WTC11 (cell line): Measurements from ENCODE around the gene LMTK2. TPM values are rescaled to one million over a fixed set of nuclear protein-coding genes. Genes with fewer than 3 reads are reported as not detected.

Source experiments
- ATAC-seq: fragments of 200-7000 bp; cut with Tn5 transposase; 2 replicates; pipeline ENCODE4 v1.10.0; 2021; ENCODE audit warnings: mild to moderate bottlenecking, moderate library complexity
- CTCF ChIA-PET: fragments of 300-600 bp; sonication (Branson Sonifier 250); formaldehyde crosslinking; loops from one replicate; lab custom pipeline; 2021; ENCODE audit warnings: antibody characterized with exemption; lab: Charles Lee
- POLR2A ChIA-PET: fragments of 350-600 bp; sonication (Branson Sonifier 250); formaldehyde crosslinking; loops from one replicate; lab custom pipeline; 2021; ENCODE audit warnings: antibody characterized with exemption; lab: Charles Lee
- DNase-seq: peaks from one replicate; pipeline ENCODE4 v3.0.0; 2021; ENCODE audit warnings: low spot score
- H3K27ac Mint-ChIP-seq: 2 replicates; pipeline ENCODE4 v1.8.0; 2021; ENCODE audit warnings: mixed read lengths
- H3K27me3 Mint-ChIP-seq: 2 replicates; pipeline ENCODE4 v1.8.0; 2021; ENCODE audit warnings: low read depth, mild to moderate bottlenecking, moderate library complexity, mixed read lengths
- H3K36me3 Mint-ChIP-seq: 2 replicates; pipeline ENCODE4 v1.8.0; 2021; ENCODE audit warnings: mixed read lengths
- H3K4me1 Mint-ChIP-seq: 2 replicates; pipeline ENCODE4 v1.8.0; 2022; ENCODE audit warnings: mixed read lengths
- H3K4me3 Mint-ChIP-seq: 2 replicates; pipeline ENCODE4 v1.8.0; 2021; ENCODE audit warnings: mild to moderate bottlenecking, moderate library complexity, mixed read lengths
- H3K9me3 Mint-ChIP-seq: 2 replicates; pipeline ENCODE4 v1.8.0; 2021; ENCODE audit warnings: mixed read lengths
- ATF6 ChIP-seq: sonication (generic); formaldehyde crosslinking; IDR thresholded peaks from 2 replicates; pipeline ENCODE4 v1.8.1; 2023; ENCODE audit warnings: mild to moderate bottlenecking, missing genetic modification reagents
- E2F5 ChIP-seq: sonication (generic); formaldehyde crosslinking; IDR thresholded peaks from 2 replicates; pipeline ENCODE4 v1.8.1; 2022; ENCODE audit warnings: mild to moderate bottlenecking, moderate library complexity, missing genetic modification reagents
- GTF2I ChIP-seq: fragments of 250-450 bp; sonication (Bioruptor Pico); conservative IDR thresholded peaks from 2 replicates; pipeline ENCODE4 v1.4.0; 2021; ENCODE audit warnings: mild to moderate bottlenecking
- MLX ChIP-seq: sonication (generic); formaldehyde crosslinking; IDR thresholded peaks from 2 replicates; pipeline ENCODE4 v1.8.1; 2023; ENCODE audit warnings: mild to moderate bottlenecking, missing genetic modification reagents, moderate library complexity
- NFE2L1 ChIP-seq: sonication (generic); formaldehyde crosslinking; IDR thresholded peaks from 2 replicates; pipeline ENCODE4 v1.8.1; 2023; ENCODE audit warnings: missing genetic modification reagents
- RELA ChIP-seq: sonication (generic); formaldehyde crosslinking; IDR thresholded peaks from 2 replicates; pipeline ENCODE4 v1.8.1; 2022; ENCODE audit warnings: missing genetic modification reagents, mild to moderate bottlenecking, borderline replicate concordance
- STAT6 ChIP-seq: sonication (generic); formaldehyde crosslinking; conservative IDR thresholded peaks from 2 replicates; pipeline ENCODE4 v1.8.1; 2023; ENCODE audit warnings: mild to moderate bottlenecking, low read depth, missing genetic modification reagents, moderate library complexity
- USF1 ChIP-seq: sonication (generic); formaldehyde crosslinking; IDR thresholded peaks from 2 replicates; pipeline ENCODE4 v1.8.0; 2022; ENCODE audit warnings: mild to moderate bottlenecking, missing genetic modification reagents
- ZNF121 ChIP-seq: sonication (generic); formaldehyde crosslinking; IDR thresholded peaks from 2 replicates; pipeline ENCODE4 v1.8.0; 2023; ENCODE audit warnings: missing genetic modification reagents
- ZNF138 ChIP-seq: sonication (generic); formaldehyde crosslinking; conservative IDR thresholded peaks from 2 replicates; pipeline ENCODE4 v1.8.1; 2022; ENCODE audit warnings: mild to moderate bottlenecking, moderate library complexity, missing genetic modification reagents
- ZNF219 ChIP-seq: sonication (generic); formaldehyde crosslinking; IDR thresholded peaks from 2 replicates; pipeline ENCODE4 v1.8.0; 2023; ENCODE audit warnings: missing genetic modification reagents, mild to moderate bottlenecking, borderline replicate concordance
- ZNF423 ChIP-seq: fragments of 250-450 bp; sonication (Bioruptor Pico); IDR thresholded peaks from 2 replicates; pipeline ENCODE4 v2.1.2; 2022; ENCODE audit warnings: mild to moderate bottlenecking, moderate library complexity
- total RNA-seq: library from RNA; stranded (reverse); gene quantifications from 3 replicates; pipeline ENCODE4 v1.2.3, GENCODE V29; 2021

The LMTK2 gene
- total RNA-seq, 1 experiment from 2014 or later, result 24.3 TPM

- Mint-ChIP-seq H3K27ac (no peak overlapping the region), H3K9me3 (no peaks in the 10 kb centered on the region), H3K27me3 (no peaks in the 10 kb centered on the region), H3K4me3 (no peak overlapping the region), H3K4me1 (0 out of 2 replicates have a peak, but pooled peaks cover 1% of the 10 kb centered on the region), H3K36me3 (peaks cover 15% of the 10 kb centered on the region)
- CTCF ChIA-PET, result no interaction called here
- DNase-seq, result peak; percentile 9
- POLR2A ChIA-PET, result no interaction called here
- TF ChIP-seq STAT6 (CRISPR knock-in tag), result no peak
- no peak for TF ChIP-seq ZNF138 (CRISPR knock-in tag)
- no peak for TF ChIP-seq RELA (CRISPR knock-in tag)
- no peak for TF ChIP-seq NFE2L1
- TF ChIP-seq ZNF423 (CRISPR knock-in tag), result no peak
- no peak for ATAC-seq
Observed at GRCh38 chr7:98206451-98207330, 100.0 kb downstream of the LMTK2 start.

GRCh38 chr7:98209166-98209920 lies 102.7 kb downstream of the LMTK2 start:
- Mint-ChIP-seq H3K36me3 (peaks cover 15% of the 10 kb centered on the region), H3K4me3 (peak overlapping the region; percentile 64), H3K27me3 (no peaks in the 10 kb centered on the region), H3K27ac (no peak overlapping the region; the same call in 1 of the 2 replicates), H3K9me3 (no peaks in the 10 kb centered on the region), H3K4me1 (0 out of 2 replicates have a peak, but pooled peaks cover 4% of the 10 kb centered on the region)
- ATAC-seq (no peak), DNase-seq (peak; percentile 8)
- no peak for TF ChIP-seq ZNF219 (CRISPR knock-in tag)
- TF ChIP-seq ZNF121 (CRISPR knock-in tag), result peak; percentile 91
- no peak for TF ChIP-seq GTF2I (CRISPR knock-in tag)
- TF ChIP-seq E2F5 (CRISPR knock-in tag), result no peak
- no peak for TF ChIP-seq MLX (CRISPR knock-in tag)
- TF ChIP-seq ATF6 (CRISPR knock-in tag), result no peak
- POLR2A ChIA-PET, result interaction anchor here (0.6 kb wide), 1 partner anchor 78 kb away, joined by 3 read pairs; no protein-coding TSS in a partner anchor
- CTCF ChIA-PET, result interaction anchor here (0.8 kb wide), 1 partner anchor 669 kb away, joined by 4 read pairs; the partner anchor contains the start of gene TRRAP

GRCh38 chr7:98210513-98211220 lies 104.0 kb downstream of the LMTK2 start:
- ATAC-seq, result peak; percentile 71
- H3K27me3 Mint-ChIP-seq, result no peaks in the 10 kb centered on the region
- ChIA-PET POLR2A (no interaction called here), CTCF (interaction anchor here (0.8 to 1.2 kb wide), 2 partner anchors 34 to 189 kb away, joined by 3 to 4 read pairs; no protein-coding TSS in a partner anchor)
- peak overlapping the region; percentile 64 for H3K4me3 Mint-ChIP-seq
- TF ChIP-seq ZNF121 (CRISPR knock-in tag) (peak; percentile 69), USF1 (CRISPR knock-in tag) (no peak)
- H3K9me3 Mint-ChIP-seq, result no peaks in the 10 kb centered on the region
- H3K36me3 Mint-ChIP-seq, result peaks cover 13% of the 10 kb centered on the region
- 0 out of 2 replicates have a peak, but pooled peaks cover 4% of the 10 kb centered on the region for H3K4me1 Mint-ChIP-seq
- peak; percentile 64 for DNase-seq
- H3K27ac Mint-ChIP-seq, result no peak overlapping the region
